AG09319 (cell line): ENCODE data around the gene USP48.

Source experiments
- DNase-seq: peaks from one replicate; pipeline ENCODE4 v3.0.0-alpha.2; 2010; ENCODE audit warnings: low read depth; ENCODE audit errors: extremely low read depth
- CTCF ChIP-seq: IDR thresholded peaks from 2 replicates; pipeline ENCODE4 v1.5.1; 2011; ENCODE audit warnings: low read depth, mild to moderate bottlenecking, inconsistent platforms, low read length, moderate library complexity

Gene USP48

DNA sequence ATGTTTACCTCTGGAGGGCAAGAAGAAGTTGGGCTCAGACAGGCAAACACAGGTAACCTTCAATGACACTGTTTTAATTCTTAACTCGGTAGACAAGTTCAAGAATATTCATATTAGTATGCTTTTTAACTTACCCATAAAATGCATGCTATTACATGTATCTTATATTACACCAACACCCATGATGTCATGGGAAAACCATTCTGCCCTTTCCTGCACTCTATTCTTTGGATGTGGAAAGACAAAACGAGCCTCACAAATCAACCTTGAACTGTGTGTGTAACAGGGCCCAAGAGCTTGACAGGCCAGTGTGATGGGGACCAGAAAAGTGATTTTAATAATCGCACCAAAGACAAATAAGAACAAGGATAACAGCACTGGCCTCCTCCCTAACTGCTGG, 91.2 kb downstream of the USP48 start:
- no peak for TF ChIP-seq CTCF
- no peak for DNase-seq

DNA sequence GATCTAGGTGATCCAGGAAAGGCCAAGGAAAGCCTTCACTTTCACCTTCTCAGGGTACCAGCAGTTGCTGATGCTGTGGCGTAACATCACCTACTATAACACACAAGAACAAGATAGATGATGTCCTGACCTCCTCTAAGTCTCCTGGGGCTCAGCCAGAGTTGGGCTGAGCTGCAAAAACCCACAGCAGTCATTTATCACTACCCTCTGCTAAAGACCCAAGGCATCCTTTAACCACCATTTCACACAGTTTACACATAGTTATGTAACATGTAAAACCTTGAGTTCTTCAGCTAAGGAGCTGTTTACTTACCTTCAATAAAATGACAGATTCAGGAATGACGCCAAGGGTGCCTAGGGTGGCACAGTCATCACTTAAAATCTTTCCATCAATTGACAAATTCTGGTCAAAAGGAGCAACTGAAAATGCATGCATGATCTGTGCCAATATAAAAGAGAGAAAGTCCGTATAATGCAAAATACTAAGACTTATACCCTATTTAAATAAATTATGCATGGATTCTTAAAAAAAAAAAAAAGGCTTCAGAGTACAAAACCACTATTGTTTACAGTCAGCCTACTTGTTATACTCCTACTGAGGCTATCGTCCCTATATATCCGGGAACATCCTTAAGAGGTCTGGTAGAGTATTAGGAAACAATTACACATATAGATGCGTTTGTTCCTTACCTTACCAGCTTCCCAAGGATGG, 93.1 kb downstream of the USP48 start:
- DNase-seq = no peak
- TF ChIP-seq CTCF = no peak

DNA sequence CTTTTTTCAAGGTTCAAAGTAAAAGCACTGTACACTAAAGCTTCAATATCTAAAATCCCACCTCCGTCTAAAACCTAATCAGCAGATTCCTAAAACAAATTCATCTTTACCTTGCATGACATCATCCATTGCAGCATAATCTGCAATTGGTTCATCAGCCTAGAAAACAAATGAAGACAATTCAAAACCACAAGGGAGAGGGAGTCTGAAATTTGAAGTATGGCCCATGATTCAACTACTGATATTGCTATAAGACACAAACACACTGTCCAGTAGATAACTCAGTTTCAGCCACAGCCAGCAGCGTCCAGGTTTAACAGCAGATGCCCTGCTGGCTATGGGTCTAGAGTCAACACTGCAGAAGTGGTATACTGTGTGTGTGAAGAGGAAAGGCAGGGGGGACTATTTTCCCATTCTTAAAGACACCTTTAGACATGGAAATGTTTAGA, 95.8 kb downstream of the USP48 start:
- DNase-seq = no peak
- TF ChIP-seq CTCF = no peak

DNA sequence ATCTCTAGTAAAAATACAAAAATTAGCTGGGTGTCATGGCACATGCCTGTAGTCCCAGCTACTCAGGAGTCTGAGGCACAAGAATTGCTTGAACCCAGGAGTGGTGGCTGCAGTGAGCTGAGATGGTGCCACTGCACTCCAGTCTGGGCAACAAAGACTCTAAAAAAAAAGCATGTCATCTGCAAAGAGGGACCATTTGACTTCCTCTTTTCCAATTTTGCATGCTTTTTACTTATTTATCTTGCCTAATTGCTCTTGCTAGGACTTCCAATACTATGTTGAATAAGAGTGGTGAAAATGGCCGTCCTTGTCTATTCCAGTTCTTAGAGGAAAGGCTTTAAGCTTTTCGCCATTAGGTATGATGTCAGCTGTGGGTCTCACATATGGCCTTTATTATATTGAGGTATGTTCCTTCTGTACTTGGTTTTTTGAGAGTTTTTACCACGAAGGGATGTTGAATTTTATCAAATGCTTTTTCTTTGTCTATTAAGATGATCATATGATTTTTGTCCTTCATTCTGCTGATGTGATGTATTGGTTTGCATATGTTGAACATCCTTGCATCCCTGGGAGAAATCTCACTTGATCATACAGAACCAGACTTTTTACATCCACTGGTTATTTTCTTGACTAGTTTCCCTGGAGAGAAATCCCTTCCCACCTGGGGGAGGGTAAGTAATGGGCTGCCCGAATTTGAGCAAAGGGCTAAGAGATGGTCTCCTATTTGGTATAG, 96.8 kb downstream of the USP48 start:
- no peak for DNase-seq
- no peak for TF ChIP-seq CTCF

DNA sequence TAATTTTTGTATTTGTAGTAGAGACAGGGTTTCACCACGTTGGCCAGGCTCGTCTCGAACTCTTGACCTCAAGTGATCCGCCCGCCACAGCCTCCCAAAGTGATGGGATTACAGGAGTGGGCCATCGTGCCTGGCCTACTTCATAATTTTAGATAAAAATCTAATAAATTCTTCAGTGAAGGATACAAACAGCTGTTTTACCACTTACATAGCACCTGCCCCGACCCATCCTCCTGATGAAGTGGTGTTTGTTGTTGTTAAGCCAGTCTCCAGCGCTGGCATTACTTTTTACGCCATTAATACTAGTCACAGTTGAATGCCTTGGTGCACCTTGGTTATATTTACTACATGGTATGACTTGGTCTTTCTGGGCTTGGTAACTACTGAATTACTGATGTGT, 101.5 kb downstream of the USP48 start:
- no peak for DNase-seq
- TF ChIP-seq CTCF = no peak

DNA sequence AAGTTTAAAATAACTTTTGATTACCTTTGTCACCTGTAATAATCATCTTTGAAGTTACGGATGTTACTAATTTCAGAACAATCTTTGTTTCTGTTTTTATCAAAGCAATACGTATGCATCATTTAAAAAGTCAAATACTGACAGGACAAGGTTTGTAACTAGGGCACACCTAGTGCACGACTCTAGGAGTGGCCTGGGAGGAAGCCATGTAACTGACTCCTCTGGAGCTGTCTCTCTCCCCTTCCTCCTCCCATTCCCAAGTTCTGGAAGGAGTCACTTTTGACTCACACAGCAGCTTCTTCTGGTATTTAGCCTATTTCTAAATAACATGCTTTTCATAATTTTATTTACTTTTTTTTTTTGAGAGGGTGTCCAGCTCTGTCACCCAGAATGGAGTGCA, 102.0 kb downstream of the USP48 start:
- no peak for DNase-seq
- TF ChIP-seq CTCF = no peak

GRCh38 chr1:21680381-21680780, 102.6 kb downstream of the USP48 start:
- no peak for DNase-seq
- no peak for TF ChIP-seq CTCF
